ENCODE data around the gene RBMS1. TPM values are rescaled to one million over a fixed set of nuclear protein-coding genes. Genes with fewer than 3 reads are reported as not detected.

The RBMS1 gene
- total RNA-seq, 1 donor from 2014 or later: 9.3 TPM

GRCh38 chr2:160290598-160290997 lies 203.0 kb downstream of the RBMS1 start:
- no peak for ATAC-seq
- DNase-seq (ENCODE audit: low spot score): no peak

GRCh38 chr2:160289831-160290230 lies 203.8 kb downstream of the RBMS1 start:
- DNase-seq (ENCODE audit: low spot score): no peak
- ATAC-seq: peak; percentile 42

GRCh38 chr2:160289126-160289525 lies 204.5 kb downstream of the RBMS1 start:
- ATAC-seq (no peak), DNase-seq (ENCODE audit: low spot score) (no peak)

- DNase-seq (ENCODE audit: low spot score) (no peak), ATAC-seq (no peak)
These were observed 205.3 kb downstream of the RBMS1 start for GRCh38 chr2:160288324-160288723.

- DNase-seq (ENCODE audit: low spot score) (no peak), ATAC-seq (no peak)
These were observed 206.1 kb downstream of the RBMS1 start for GRCh38 chr2:160287476-160287875.

GRCh38 chr2:160286551-160286950 lies 207.1 kb downstream of the RBMS1 start:
- no peak for DNase-seq (ENCODE audit: low spot score)
- no peak for ATAC-seq

GRCh38 chr2:160283675-160284074 lies 209.9 kb downstream of the RBMS1 start:
- DNase-seq (ENCODE audit: low spot score): no peak
- no peak for ATAC-seq

GRCh38 chr2:160282063-160282580 lies 211.5 kb downstream of the RBMS1 start:
- DNase-seq (ENCODE audit: low spot score) (no peak), ATAC-seq (no peak)

GRCh38 chr2:160281213-160281612 lies 212.4 kb downstream of the RBMS1 start:
- no peak for DNase-seq (ENCODE audit: low spot score)
- no peak for ATAC-seq

- no peak for ATAC-seq
- no peak for DNase-seq (ENCODE audit: low spot score)
These were observed 213.7 kb downstream of the RBMS1 start for GRCh38 chr2:160279813-160280465.

GRCh38 chr2:160278879-160279177 lies 214.8 kb downstream of the RBMS1 start:
- ATAC-seq (peak; percentile 78), DNase-seq (ENCODE audit: low spot score) (no peak)

- ATAC-seq (peak; percentile 26), DNase-seq (ENCODE audit: low spot score) (no peak)
These were observed 215.3 kb downstream of the RBMS1 start for GRCh38 chr2:160278101-160278878.

GRCh38 chr2:160277151-160277550 lies 216.5 kb downstream of the RBMS1 start:
- no peak for DNase-seq (ENCODE audit: low spot score)
- no peak for ATAC-seq

GRCh38 chr2:160275656-160276055 lies 218.0 kb downstream of the RBMS1 start:
- ATAC-seq (peak; percentile 79), DNase-seq (ENCODE audit: low spot score) (no peak)

GRCh38 chr2:160271171-160272086 lies 222.2 kb downstream of the RBMS1 start:
- no peak for DNase-seq (ENCODE audit: low spot score)

GRCh38 chr2:160270571-160271113 lies 223.0 kb downstream of the RBMS1 start:
- DNase-seq (ENCODE audit: low spot score): no peak
- ATAC-seq: no peak

More at GRCh38 chr2:160271171-160272086, 222.2 kb downstream of the RBMS1 start:
- no peak for ATAC-seq

- DNase-seq (ENCODE audit: low spot score): peak; percentile 75
- ATAC-seq: peak; percentile 85
These were observed 223.6 kb downstream of the RBMS1 start for GRCh38 chr2:160269803-160270570.

GRCh38 chr2:160269365-160269764 lies 224.2 kb downstream of the RBMS1 start:
- no peak for DNase-seq (ENCODE audit: low spot score)
- no peak for ATAC-seq

GRCh38 chr2:160268151-160268781 lies 225.3 kb downstream of the RBMS1 start:
- ATAC-seq: no peak

GRCh38 chr2:160267692-160268091 lies 225.9 kb downstream of the RBMS1 start:
- ATAC-seq (no peak), DNase-seq (ENCODE audit: low spot score) (no peak)

More at GRCh38 chr2:160268151-160268781, 225.3 kb downstream of the RBMS1 start:
- no peak for DNase-seq (ENCODE audit: low spot score)
